ENCODE data around the gene PPIF. TPM values are rescaled to one million over a fixed set of nuclear protein-coding genes. Genes with fewer than 3 reads are reported as not detected.
A peak's percentile ranks its signal among the peaks of the same experiment; 100 is the strongest.

Gene PPIF
- total and polyA plus RNA-seq, 2 of the 4 experiments (the other 2 are of a cell fraction): 29.2 to 130 TPM

DNA sequence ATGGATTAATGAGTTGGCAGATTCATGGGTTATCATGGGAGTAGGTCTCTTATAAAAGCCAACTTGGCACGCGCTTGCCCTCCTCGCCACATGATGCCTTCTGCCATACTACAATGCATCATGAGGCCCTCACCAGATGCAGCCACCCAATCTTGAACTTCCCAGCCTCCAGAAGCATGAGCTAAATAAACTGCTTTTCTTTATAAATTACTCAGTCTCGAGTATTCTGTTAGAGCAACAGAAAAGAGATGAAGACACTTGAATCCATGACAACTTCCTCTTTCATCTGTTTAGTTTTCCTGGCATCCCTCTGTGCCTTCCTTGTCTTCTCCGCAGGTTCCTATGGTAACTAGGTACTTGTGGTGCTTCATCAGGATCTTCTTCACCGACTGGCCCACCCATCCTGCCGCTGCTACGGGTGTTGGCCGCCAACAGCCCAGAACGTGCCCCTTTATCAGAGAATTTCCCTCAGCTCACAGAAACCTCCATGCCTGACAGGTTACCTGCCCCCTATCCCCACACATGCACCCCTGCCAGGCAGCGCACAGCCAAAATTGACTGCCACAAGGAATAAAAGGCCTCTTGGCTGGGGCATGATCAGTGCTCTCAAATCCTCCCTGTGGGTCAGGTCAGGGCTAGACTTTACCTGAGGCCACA lies 28.0 kb upstream of the PPIF start:
- CTCF ChIA-PET: no interaction called here
- Histone ChIP-seq H3K23ac (ENCODE audit: low read depth, low read length) (0 out of 2 replicates have a peak overlapping the region, but pooled peaks have one; percentile 6), H4K20me1 (ENCODE audit: insufficient read depth, low read length) (no peaks in the 10 kb centered on the region), H3K9me3 (ENCODE audit: control insufficient read depth, insufficient read depth, low read length) (no peaks in the 10 kb centered on the region), H3K27ac (ENCODE audit: insufficient read depth, low read length) (no peak overlapping the region), H3K9me1 (ENCODE audit: insufficient read depth, low read length) (peaks cover 44% of the 10 kb centered on the region), H2BK5ac (ENCODE audit: low read depth, low read length, poor library complexity, severe bottlenecking) (peak overlapping the region; percentile 88), H3K27me3 (ENCODE audit: control insufficient read depth, insufficient read depth, low read length) (no peaks in the 10 kb centered on the region), H3K18ac (ENCODE audit: low read depth, low read length) (0 out of 2 replicates have a peak overlapping the region, but pooled peaks have one; percentile 8), H3K4ac (ENCODE audit: low read depth, low read length) (peak overlapping the region; percentile 94), H3K4me2 (ENCODE audit: low read depth, low read length) (no peak overlapping the region), H2BK15ac (ENCODE audit: low read depth, low read length) (peak overlapping the region; percentile 93; the same call in 2 of the 3 replicates), H4K91ac (ENCODE audit: insufficient read depth, low read depth, low read length) (peak overlapping the region; percentile 40), H3K36me3 (ENCODE audit: control insufficient read depth, insufficient read depth, low read length) (peaks cover 10% of the 10 kb centered on the region), H4K5ac (ENCODE audit: low read depth, low read length) (no peak overlapping the region), H2BK20ac (ENCODE audit: low read depth, low read length) (peak overlapping the region; percentile 91; the same call in 1 of the 2 replicates), H3K56ac (ENCODE audit: extremely low read depth, insufficient read depth, low read length) (no peak overlapping the region), H2AFZ (replicated peaks; ENCODE audit: low read length, poor library complexity) (no peak overlapping the region), H2AK5ac (ENCODE audit: low read depth, low read length) (peak overlapping the region; percentile 98), H3K9ac (ENCODE audit: low read depth, low read length) (no peak overlapping the region), H2BK120ac (ENCODE audit: low read depth, low read length) (peak overlapping the region; percentile 95), H3K14ac (replicated peaks; ENCODE audit: low read depth, low read length) (peak overlapping the region; percentile 38; the same call in 1 of the 2 replicates), H2AK9ac (replicated peaks; ENCODE audit: low read depth, low read length, poor library complexity) (no peak overlapping the region), H3K79me1 (ENCODE audit: low read depth in 1 of 2, low read length in 2 of 2) (peaks cover 0 to 18% of the 10 kb centered on the region in 2 experiments; a peak in 1 of 4 replicates), H3K4me3 (ENCODE audit: insufficient read depth, low read depth, low read length) (no peak overlapping the region), H4K8ac (ENCODE audit: low read depth in 2 of 2, low read length in 2 of 2) (no peak overlapping the region; a peak in 1 of 4 replicates), H3K4me1 (ENCODE audit: control insufficient read depth, insufficient read depth, low read length) (peaks cover 37% of the 10 kb centered on the region)
- TF ChIP-seq FOS (IDR thresholded peaks at IDR 0.05; ENCODE audit: low read depth, low read length) (no peak), BHLHE40 (IDR thresholded peaks at IDR 0.05; ENCODE audit: low read depth, low read length) (no peak), MXI1 (IDR thresholded peaks at IDR 0.05; ENCODE audit: borderline replicate concordance, low read depth, low read length) (no peak), RCOR1 (IDR thresholded peaks at IDR 0.05; ENCODE audit: insufficient replicate concordance, low read length) (no peak), CHD1 (IDR thresholded peaks at IDR 0.05; ENCODE audit: low read depth, low read length) (no peak), CEBPB (IDR thresholded peaks at IDR 0.05; ENCODE audit: low read depth, low read length) (no peak), NFE2L2 (IDR thresholded peaks at IDR 0.05; ENCODE audit: low read depth, low read length) (no peak)
- TF ChIP-seq, protein P1, sequence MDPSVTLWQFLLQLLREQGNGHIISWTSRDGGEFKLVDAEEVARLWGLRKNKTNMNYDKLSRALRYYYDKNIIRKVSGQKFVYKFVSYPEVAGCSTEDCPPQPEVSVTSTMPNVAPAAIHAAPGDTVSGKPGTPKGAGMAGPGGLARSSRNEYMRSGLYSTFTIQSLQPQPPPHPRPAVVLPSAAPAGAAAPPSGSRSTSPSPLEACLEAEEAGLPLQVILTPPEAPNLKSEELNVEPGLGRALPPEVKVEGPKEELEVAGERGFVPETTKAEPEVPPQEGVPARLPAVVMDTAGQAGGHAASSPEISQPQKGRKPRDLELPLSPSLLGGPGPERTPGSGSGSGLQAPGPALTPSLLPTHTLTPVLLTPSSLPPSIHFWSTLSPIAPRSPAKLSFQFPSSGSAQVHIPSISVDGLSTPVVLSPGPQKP (IDR thresholded peaks at IDR 0.05; ENCODE audit: borderline replicate concordance, low read depth, low read length): no peak
- intact Hi-C loops (cut with micrococcal nuclease): no loop called here
- dilution Hi-C loops (cut with HindIII; ENCODE audit: low sequenced_read_pairs, unreplicated experiment): no loop called here
- DNase-seq: no peak
- POLR2A ChIA-PET (ENCODE audit: unreplicated experiment): no interaction called here
- 100% methylated on average over 1 of the region's 11 CpGs; no CpG with 5 or more reads in 1 of the 2 experiments for WGBS, 2 experiments (ENCODE audit: extremely low coverage in 2 of 2, insufficient read length in 1 of 2)
- no TSS peak for BruUV-seq (replicated peaks)
- in situ Hi-C loops (cut with MboI; ENCODE audit: low sequenced_read_pairs): no loop called here
- ATAC-seq (ENCODE audit: low read depth): no peak
